Measurements from ENCODE around the gene RGS6.

GRCh38 chr14:72120315-72120714 lies 188.1 kb downstream of the RGS6 start:
- no peak for TF ChIP-seq POLR2A (IDR thresholded peaks at IDR 0.05; ENCODE audit: low read depth, low read length)
- no peak for TF ChIP-seq POLR2AphosphoS5 (IDR thresholded peaks at IDR 0.05; ENCODE audit: low read depth, low read length)
- no peak for TF ChIP-seq SPI1 (IDR thresholded peaks at IDR 0.05; ENCODE audit: low read depth, low read length)
